Measurements from ENCODE around the gene SLC22A8. TPM values are rescaled to one million over a fixed set of nuclear protein-coding genes. Genes with fewer than 3 reads are reported as not detected.

SLC22A8 gene, protein sequence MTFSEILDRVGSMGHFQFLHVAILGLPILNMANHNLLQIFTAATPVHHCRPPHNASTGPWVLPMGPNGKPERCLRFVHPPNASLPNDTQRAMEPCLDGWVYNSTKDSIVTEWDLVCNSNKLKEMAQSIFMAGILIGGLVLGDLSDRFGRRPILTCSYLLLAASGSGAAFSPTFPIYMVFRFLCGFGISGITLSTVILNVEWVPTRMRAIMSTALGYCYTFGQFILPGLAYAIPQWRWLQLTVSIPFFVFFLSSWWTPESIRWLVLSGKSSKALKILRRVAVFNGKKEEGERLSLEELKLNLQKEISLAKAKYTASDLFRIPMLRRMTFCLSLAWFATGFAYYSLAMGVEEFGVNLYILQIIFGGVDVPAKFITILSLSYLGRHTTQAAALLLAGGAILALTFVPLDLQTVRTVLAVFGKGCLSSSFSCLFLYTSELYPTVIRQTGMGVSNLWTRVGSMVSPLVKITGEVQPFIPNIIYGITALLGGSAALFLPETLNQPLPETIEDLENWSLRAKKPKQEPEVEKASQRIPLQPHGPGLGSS
- total RNA-seq (2022; extraction: Qiagen RNA extraction; ENCODE audit: low read depth) = not detected in 5 replicates

DNA sequence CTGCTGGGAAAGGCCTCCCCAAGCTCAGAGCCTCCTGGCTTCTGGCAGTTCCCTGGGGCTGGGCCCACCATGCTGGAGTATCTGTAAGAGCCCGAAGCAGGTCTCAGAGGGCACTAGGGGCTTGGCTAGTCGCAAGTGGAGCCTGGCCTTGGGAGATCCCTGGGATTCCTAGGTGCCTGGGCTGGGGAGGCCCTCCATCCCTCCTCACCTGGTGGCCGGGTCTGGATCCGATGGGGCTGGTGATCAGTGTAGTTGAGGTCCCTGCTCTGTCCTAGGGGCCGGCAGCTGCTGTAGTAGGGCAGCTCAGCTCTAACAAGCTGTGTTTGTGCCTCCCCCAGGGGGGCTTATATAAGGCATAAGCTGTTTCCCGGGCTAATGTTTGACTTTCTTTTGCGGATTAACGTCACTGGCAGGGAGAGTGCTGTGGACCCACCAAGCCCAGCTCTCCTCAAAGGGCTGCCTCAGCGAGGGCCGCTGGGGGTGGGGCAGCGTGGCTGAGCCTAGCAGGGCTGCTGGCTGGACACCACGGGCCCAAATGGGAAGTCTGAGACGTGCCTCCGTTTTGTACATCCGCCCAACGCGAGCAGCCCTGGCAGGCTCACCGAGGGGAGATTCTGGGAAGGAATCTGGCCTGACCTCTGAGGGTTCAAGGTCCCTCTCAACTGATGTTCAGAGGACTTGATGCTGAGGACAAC is at the start of gene SLC22A8:
Gene SLC22A8, minus strand, starts transcription at position 321 of the 695 bp plus-strand sequence. CDS start 883 bp downstream, outside the sequence.

DNA sequence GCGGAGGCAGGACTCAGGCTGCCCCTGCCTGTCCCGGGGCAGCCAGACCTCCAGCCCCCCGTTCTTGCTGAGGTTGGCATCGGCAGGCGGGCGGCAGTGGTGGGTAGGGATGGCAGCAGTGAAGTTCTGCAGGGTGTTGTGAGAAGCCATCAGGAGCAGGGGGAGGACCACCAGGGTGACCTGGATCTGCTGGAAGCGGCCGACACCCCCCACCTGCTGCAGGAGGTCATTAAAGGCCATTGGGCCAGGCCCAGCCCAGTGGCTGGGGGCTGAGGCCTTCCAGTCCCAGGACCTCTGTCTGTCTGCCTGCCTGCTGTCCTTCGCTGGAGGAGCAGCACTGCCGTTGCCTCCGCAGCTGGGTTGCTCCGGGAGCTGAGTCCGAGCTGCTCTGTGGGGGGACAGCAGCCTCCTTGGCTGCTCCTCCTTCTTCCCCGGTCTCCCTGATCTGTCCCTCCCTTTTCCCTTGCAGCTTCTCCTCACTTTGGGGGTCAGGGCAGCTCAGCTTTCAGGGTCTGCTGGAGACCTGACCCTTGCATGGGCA is 31.1 kb downstream of the SLC22A8 start, which contains the start of gene SLC22A6:
Gene SLC22A6, minus strand, starts transcription at position 517 of the 541 bp plus-strand sequence. Its CDS starts 277 bp downstream, at position 240.

Other genes starting within 250 kb of the SLC22A8 start
- gene TAF6L, start 244.4 kb downstream of the SLC22A8 start, total RNA-seq (2022; extraction: Qiagen RNA extraction; ENCODE audit: low read depth) = 11.5 to 18.4 TPM (median 15.2 TPM) in 5 replicates
- 67.2 to 92.9 TPM (median 90.6 TPM) in 5 replicates for gene TMEM179B, start 228.4 kb downstream of the SLC22A8 start, total RNA-seq (2022; extraction: Qiagen RNA extraction; ENCODE audit: low read depth)
- gene TMEM223, start 223.8 kb downstream of the SLC22A8 start, total RNA-seq (2022; extraction: Qiagen RNA extraction; ENCODE audit: low read depth) = 18.1 to 30.6 TPM (median 28.2 TPM) in 5 replicates
- gene NXF1, start 210.4 kb downstream of the SLC22A8 start, total RNA-seq (2022; extraction: Qiagen RNA extraction; ENCODE audit: low read depth) = 45.5 to 57.5 TPM (median 52.4 TPM) in 5 replicates
- gene STX5, start 183.8 kb downstream of the SLC22A8 start, total RNA-seq (2022; extraction: Qiagen RNA extraction; ENCODE audit: low read depth) = 19.1 to 27.8 TPM (median 25.8 TPM) in 5 replicates
- not detected in 5 replicates for gene TEX54, start 183.0 kb downstream of the SLC22A8 start, total RNA-seq (2022; extraction: Qiagen RNA extraction; ENCODE audit: low read depth)
- 72.4 to 87.2 TPM (median 85.8 TPM) in 5 replicates for gene WDR74, start 176.3 kb downstream of the SLC22A8 start, total RNA-seq (2022; extraction: Qiagen RNA extraction; ENCODE audit: low read depth)
- gene SLC3A2, start 134.9 kb downstream of the SLC22A8 start, total RNA-seq (2022; extraction: Qiagen RNA extraction; ENCODE audit: low read depth) = 882 to 1,078 TPM (median 1,030 TPM) in 5 replicates
- 0.05 TPM in 1 of 5 replicates, not detected in the others for gene CHRM1, start 94.5 kb downstream of the SLC22A8 start, total RNA-seq (2022; extraction: Qiagen RNA extraction; ENCODE audit: low read depth)
- gene SLC22A6, start 30.9 kb downstream of the SLC22A8 start, total RNA-seq (2022; extraction: Qiagen RNA extraction; ENCODE audit: low read depth) = not detected in 5 replicates
- gene SLC22A24, start 128.4 kb upstream of the SLC22A8 start, total RNA-seq (2022; extraction: Qiagen RNA extraction; ENCODE audit: low read depth) = not detected in 5 replicates
- gene SLC22A25, start 227.8 kb upstream of the SLC22A8 start, total RNA-seq (2022; extraction: Qiagen RNA extraction; ENCODE audit: low read depth) = not detected in 5 replicates